Karpas-422 (cell line): ENCODE results near the gene TBC1D22A. TPM values are rescaled to one million over a fixed set of nuclear protein-coding genes. Genes with fewer than 3 reads are reported as not detected.

Experiments used
- DNase-seq: peaks from one replicate; pipeline ENCODE4 v3.0.0-alpha.2; 2015
- H2AFZ ChIP-seq: fragments of 200-600 bp; sonication (generic); 2 replicates; pipeline ENCODE4 v1.6.1; 2014; ENCODE audit warnings: antibody characterized with exemption, low read length, mixed read lengths
- H3K27ac ChIP-seq: fragments of 200-600 bp; sonication (generic); 2 replicates; pipeline ENCODE4 v1.5.1; 2014; ENCODE audit warnings: mild to moderate bottlenecking, low read length, moderate library complexity
- H3K27me3 ChIP-seq: fragments of 200-600 bp; sonication (generic); 2 replicates; pipeline ENCODE4 v1.6.1; 2014; ENCODE audit warnings: low read length, mixed read lengths
- H3K36me3 ChIP-seq: fragments of 200-600 bp; sonication (generic); 2 replicates; pipeline ENCODE4 v1.6.1; 2014; ENCODE audit warnings: low read length, mixed read lengths; ENCODE audit not compliant: insufficient read depth
- H3K4me1 ChIP-seq: fragments of 200-600 bp; sonication (generic); 2 replicates; pipeline ENCODE4 v1.6.1; 2014; ENCODE audit warnings: mild to moderate bottlenecking, low read length, mixed read lengths
- H3K4me2 ChIP-seq: fragments of 200-600 bp; sonication (generic); 2 replicates; pipeline ENCODE4 v1.6.1; 2014; ENCODE audit warnings: low read length, low read depth, mild to moderate bottlenecking; ENCODE audit not compliant: poor library complexity, severe bottlenecking
- H3K4me3 ChIP-seq: fragments of 200-600 bp; sonication (generic); 2 replicates; pipeline ENCODE4 v1.5.1; 2014; ENCODE audit warnings: mild to moderate bottlenecking, antibody characterized with exemption, low read length, mixed read lengths
- H3K79me2 ChIP-seq: fragments of 200-600 bp; sonication (generic); 2 replicates; pipeline ENCODE4 v1.6.1; 2014; ENCODE audit warnings: mild to moderate bottlenecking, low read length, mixed read lengths
- H3K9ac ChIP-seq: fragments of 200-600 bp; sonication (generic); 2 replicates; pipeline ENCODE4 v1.6.0; 2014; ENCODE audit warnings: low read length
- H3K9me2 ChIP-seq: fragments of 200-600 bp; sonication (generic), shearing (Covaris generic); replicated peaks from 2 replicates; pipeline ENCODE4 v1.6.0; 2014; ENCODE audit warnings: mild to moderate bottlenecking, low read length, moderate library complexity; ENCODE audit not compliant: insufficient read depth
- H3K9me3 ChIP-seq: fragments of 300-700, 200-600 bp; sonication (generic); 2 replicates; pipeline ENCODE4 v1.6.1; 2014; ENCODE audit warnings: low read length, mixed read lengths
- H4K20me1 ChIP-seq: fragments of 200-600 bp; sonication (generic); 2 replicates; pipeline ENCODE4 v1.6.1; 2014; ENCODE audit warnings: mild to moderate bottlenecking, antibody characterized with exemption, low read length, low read depth; ENCODE audit not compliant: insufficient read depth
- total RNA-seq: library from RNA; depleted of rRNA; stranded (reverse); fragments of >200 nt; shearing (Covaris generic); gene quantifications from 2 replicates; pipeline ENCODE4 v1.2.3, GENCODE V29; 2014; ENCODE audit warnings: low replicate concordance

TBC1D22A gene
- total RNA-seq, 1 experiment from 2014 or later: 27.7 TPM

DNA sequence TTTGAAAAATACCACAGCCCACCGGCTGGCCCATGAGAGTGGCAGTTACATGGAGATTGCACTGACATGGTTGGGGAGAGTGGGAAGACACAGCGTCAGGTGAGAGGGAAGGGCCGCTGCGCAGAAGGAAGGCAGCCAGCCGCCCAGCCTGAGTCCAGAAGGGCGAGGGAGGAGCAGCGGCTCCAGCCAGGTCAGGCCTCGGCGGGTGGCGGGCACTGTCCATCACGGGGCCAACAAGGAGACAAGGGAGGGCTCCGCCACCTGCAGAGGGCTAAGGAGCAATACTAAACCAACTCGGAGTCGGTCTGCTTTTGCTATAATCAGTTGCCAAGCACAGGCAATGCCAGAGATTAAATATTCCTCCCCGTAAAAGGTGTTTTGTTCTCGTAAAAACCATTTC, 384.5 kb downstream of the TBC1D22A start:
- Histone ChIP-seq H3K9me2 (no peaks in the 10 kb centered on the region), H2AFZ (no peak overlapping the region), H3K9me3 (no peaks in the 10 kb centered on the region), H3K4me2 (no peak overlapping the region), H3K79me2 (no peaks in the 10 kb centered on the region), H3K27me3 (no peaks in the 10 kb centered on the region), H3K4me3 (no peak overlapping the region), H3K27ac (no peak overlapping the region), H3K9ac (no peak overlapping the region), H3K36me3 (no peaks in the 10 kb centered on the region), H3K4me1 (no peaks in the 10 kb centered on the region), H4K20me1 (no peaks in the 10 kb centered on the region)
- no peak for DNase-seq

DNA sequence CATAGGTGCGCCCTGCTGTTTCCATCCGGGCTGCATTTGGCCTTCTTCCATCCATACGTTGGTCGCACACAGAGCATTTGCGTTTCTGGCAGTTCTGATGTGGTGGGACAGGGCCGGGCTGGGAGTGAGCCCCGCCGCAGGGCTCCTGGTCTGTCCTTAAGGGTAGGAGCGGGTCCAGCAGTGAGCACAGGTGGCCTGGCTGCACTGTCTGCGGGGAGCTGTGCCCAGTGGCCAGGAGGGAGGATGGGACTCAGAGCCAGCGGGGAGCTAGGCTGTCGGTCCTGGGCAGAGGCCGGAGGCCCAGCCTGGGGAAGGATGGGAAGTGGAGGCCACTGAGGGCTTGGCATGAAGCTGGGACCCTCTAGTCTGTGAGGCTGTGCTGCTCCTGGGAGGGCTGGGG, 385.1 kb downstream of the TBC1D22A start:
- H4K20me1 ChIP-seq: no peaks in the 10 kb centered on the region
- H3K79me2 ChIP-seq: no peaks in the 10 kb centered on the region
- no peak overlapping the region for H3K9ac ChIP-seq
- no peak for DNase-seq
- H3K4me2 ChIP-seq: no peak overlapping the region
- H3K27me3 ChIP-seq: no peaks in the 10 kb centered on the region
- no peak overlapping the region for H2AFZ ChIP-seq
- no peaks in the 10 kb centered on the region for H3K9me3 ChIP-seq
- no peak overlapping the region for H3K4me3 ChIP-seq
- H3K9me2 ChIP-seq: no peaks in the 10 kb centered on the region
- no peak overlapping the region for H3K27ac ChIP-seq
- no peaks in the 10 kb centered on the region for H3K36me3 ChIP-seq
- no peaks in the 10 kb centered on the region for H3K4me1 ChIP-seq

DNA sequence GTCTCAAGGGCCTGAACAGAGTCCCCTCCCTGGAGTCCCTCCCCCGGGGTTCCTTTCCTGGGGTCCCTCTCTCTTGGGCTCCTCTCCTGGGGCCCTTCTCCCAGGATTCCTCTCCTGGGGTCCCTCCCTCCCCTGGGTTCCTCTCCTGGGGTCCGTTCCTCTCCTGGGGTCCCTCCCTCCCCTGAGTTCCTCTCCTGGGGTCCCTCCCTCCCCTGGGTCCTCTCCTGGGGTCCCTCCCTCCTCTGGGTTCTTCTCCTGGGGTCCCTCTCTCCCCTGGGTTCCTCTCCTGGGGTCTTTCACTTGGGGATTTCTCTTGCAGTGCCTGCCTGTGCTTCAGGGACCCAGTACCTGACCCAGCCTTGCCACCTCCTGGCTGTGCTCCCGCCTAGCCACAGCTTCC, 386.1 kb downstream of the TBC1D22A start:
- no peak overlapping the region for H3K9ac ChIP-seq
- H4K20me1 ChIP-seq: no peaks in the 10 kb centered on the region
- H3K27me3 ChIP-seq: no peaks in the 10 kb centered on the region
- H3K79me2 ChIP-seq: no peaks in the 10 kb centered on the region
- H3K4me3 ChIP-seq: no peak overlapping the region
- H3K9me3 ChIP-seq: no peaks in the 10 kb centered on the region
- H3K27ac ChIP-seq: no peak overlapping the region
- H3K9me2 ChIP-seq: no peaks in the 10 kb centered on the region
- H2AFZ ChIP-seq: no peak overlapping the region
- no peaks in the 10 kb centered on the region for H3K4me1 ChIP-seq
- no peaks in the 10 kb centered on the region for H3K36me3 ChIP-seq
- H3K4me2 ChIP-seq: no peak overlapping the region
- no peak for DNase-seq

DNA sequence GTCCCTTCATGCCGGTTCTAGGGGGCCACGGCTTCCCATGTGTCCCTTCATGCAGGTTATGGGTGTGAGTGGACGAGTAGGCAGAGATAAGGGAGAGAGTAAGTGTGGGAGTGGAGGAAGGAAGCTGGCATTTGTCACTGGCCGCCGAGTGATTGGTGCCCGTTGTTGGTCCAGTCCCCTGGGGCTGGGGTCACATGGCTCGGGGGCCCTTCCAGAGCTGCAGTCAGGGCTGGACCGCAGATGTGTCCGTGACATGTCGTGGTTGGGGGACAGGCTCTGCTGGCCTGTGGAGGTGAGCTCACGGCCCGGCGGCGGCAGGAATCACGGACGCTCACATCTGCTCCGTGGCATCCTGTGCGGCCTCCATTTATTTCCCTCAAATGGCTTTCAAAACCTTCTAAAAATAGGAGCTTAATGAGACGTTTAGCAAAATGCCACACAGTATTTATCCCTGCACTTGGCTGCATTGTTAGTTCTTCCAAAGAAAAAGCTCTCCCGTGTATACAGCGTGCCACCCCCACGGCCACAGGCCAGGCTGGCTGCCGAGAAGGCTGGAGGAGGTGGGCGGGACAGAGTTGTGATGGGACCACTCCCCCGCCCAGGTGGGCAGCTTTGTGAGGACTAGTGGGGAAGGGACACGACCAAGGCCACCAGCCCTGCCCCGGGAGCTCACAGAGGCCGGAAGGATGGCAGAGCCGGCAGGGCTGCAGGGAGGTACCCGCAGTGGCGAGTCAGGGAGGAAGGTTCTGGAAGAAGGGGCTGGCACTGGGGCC, 386.7 kb downstream of the TBC1D22A start:
- H3K9me2 ChIP-seq: no peaks in the 10 kb centered on the region
- no peak overlapping the region for H3K4me3 ChIP-seq
- no peak overlapping the region for H2AFZ ChIP-seq
- H3K4me2 ChIP-seq: no peak overlapping the region
- H3K9ac ChIP-seq: no peak overlapping the region
- H3K27me3 ChIP-seq: no peaks in the 10 kb centered on the region
- H3K4me1 ChIP-seq: no peaks in the 10 kb centered on the region
- H3K79me2 ChIP-seq: no peaks in the 10 kb centered on the region
- no peaks in the 10 kb centered on the region for H4K20me1 ChIP-seq
- H3K9me3 ChIP-seq: no peaks in the 10 kb centered on the region
- H3K27ac ChIP-seq: no peak overlapping the region
- no peaks in the 10 kb centered on the region for H3K36me3 ChIP-seq
- no peak for DNase-seq

DNA sequence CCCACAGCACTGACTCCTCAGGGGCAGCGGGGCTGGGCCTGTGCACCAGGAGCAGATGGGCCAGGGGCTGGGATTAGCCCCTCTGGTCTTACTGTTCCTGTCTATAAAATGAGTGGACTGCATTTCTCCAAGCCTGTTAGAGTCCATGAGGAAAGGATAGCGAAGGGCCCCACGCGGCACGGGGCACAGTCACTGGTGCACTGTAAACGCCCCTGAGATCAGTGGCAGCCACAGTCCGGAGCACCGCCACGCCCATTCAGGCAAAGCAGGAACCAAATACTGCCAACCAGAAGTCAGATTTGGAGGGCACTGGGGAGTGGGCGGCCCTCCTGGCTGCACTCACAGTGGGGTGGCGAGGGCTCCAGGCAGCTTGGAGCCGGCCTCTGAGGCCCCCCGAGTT, 387.5 kb downstream of the TBC1D22A start:
- no peaks in the 10 kb centered on the region for H3K9me2 ChIP-seq
- DNase-seq: no peak
- no peaks in the 10 kb centered on the region for H4K20me1 ChIP-seq
- no peak overlapping the region for H2AFZ ChIP-seq
- H3K27ac ChIP-seq: no peak overlapping the region
- no peak overlapping the region for H3K4me2 ChIP-seq
- no peaks in the 10 kb centered on the region for H3K27me3 ChIP-seq
- H3K36me3 ChIP-seq: no peaks in the 10 kb centered on the region
- H3K9me3 ChIP-seq: no peaks in the 10 kb centered on the region
- H3K9ac ChIP-seq: no peak overlapping the region
- H3K4me1 ChIP-seq: no peaks in the 10 kb centered on the region
- no peak overlapping the region for H3K4me3 ChIP-seq
- H3K79me2 ChIP-seq: no peaks in the 10 kb centered on the region

DNA sequence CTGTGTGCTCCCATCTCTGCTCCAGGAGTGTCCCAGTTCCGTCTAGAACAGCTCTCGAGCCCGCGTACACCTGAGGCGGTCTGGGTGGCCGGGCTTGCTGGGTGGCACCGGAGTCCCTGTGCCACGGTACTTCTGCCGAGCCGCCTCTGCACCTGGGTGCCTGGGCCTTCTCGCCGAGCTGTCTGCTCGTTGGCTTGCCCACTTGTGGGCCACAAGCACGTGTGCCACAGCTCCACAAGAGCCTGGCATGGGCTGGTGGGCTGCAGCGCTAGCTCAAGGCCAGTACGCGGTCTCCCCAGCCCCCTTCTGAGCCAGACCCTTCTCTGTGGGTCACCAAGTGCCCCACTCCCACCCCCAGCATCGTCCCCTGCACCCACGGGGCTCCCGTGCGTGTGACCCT, 388.0 kb downstream of the TBC1D22A start:
- no peaks in the 10 kb centered on the region for H3K79me2 ChIP-seq
- no peak for DNase-seq
- H3K9ac ChIP-seq: no peak overlapping the region
- H3K4me2 ChIP-seq: no peak overlapping the region
- no peak overlapping the region for H3K27ac ChIP-seq
- no peak overlapping the region for H2AFZ ChIP-seq
- H3K9me2 ChIP-seq: no peaks in the 10 kb centered on the region
- H3K36me3 ChIP-seq: no peaks in the 10 kb centered on the region
- H3K4me1 ChIP-seq: no peaks in the 10 kb centered on the region
- H4K20me1 ChIP-seq: no peaks in the 10 kb centered on the region
- H3K9me3 ChIP-seq: no peaks in the 10 kb centered on the region
- no peak overlapping the region for H3K4me3 ChIP-seq
- H3K27me3 ChIP-seq: no peaks in the 10 kb centered on the region

DNA sequence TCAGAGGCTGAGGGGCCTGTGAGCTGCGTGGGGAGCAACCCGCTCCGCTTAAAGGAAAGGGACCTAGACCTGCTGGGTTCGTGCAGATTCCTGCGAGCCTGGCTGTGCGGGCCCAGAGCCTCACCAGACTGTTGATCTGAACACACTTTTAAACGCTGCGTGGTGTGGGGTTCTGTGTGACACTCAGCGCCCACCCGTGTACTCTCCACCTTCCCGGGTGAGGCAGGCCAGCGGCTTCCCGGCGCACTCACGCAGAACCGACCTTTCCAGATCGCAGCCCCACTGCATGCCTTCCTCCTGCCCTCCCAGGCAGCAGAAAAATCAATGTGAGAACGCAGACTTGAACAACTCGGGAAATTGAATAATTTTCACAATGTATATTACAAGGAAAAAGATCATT, 388.6 kb downstream of the TBC1D22A start:
- Histone ChIP-seq H3K4me2 (no peak overlapping the region), H3K9ac (no peak overlapping the region), H4K20me1 (no peaks in the 10 kb centered on the region), H3K9me2 (no peaks in the 10 kb centered on the region), H3K4me1 (no peaks in the 10 kb centered on the region), H3K4me3 (no peak overlapping the region), H3K79me2 (no peaks in the 10 kb centered on the region), H3K36me3 (no peaks in the 10 kb centered on the region), H3K27ac (no peak overlapping the region), H2AFZ (no peak overlapping the region), H3K27me3 (no peaks in the 10 kb centered on the region), H3K9me3 (no peaks in the 10 kb centered on the region)
- no peak for DNase-seq

DNA sequence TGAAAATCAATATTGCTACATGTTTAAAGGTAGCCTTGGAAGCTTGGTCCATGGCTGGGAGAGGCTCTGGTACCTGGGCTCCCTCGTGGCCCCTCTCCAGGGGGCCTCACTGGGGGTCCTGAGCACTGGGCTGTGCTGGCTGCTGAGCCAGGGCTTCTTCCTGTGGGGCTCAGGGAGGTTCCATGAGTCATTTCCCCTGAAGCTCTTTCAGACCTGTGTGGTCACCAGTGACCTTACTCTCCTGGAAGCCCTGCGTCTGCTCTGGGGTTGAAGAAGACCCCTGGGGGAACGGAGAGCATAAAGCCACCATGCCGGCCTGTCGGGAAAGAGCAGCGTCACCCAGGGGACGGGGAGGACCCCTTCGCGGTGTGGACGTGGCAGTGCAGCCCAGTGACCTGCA, 389.0 kb downstream of the TBC1D22A start:
- Histone ChIP-seq H3K4me2 (no peak overlapping the region), H3K9ac (no peak overlapping the region), H2AFZ (no peak overlapping the region), H3K4me3 (no peak overlapping the region), H3K9me2 (no peaks in the 10 kb centered on the region), H3K27ac (no peak overlapping the region), H3K9me3 (no peaks in the 10 kb centered on the region), H3K79me2 (no peaks in the 10 kb centered on the region), H3K36me3 (no peaks in the 10 kb centered on the region), H4K20me1 (no peaks in the 10 kb centered on the region), H3K4me1 (no peaks in the 10 kb centered on the region), H3K27me3 (no peaks in the 10 kb centered on the region)
- DNase-seq: no peak
